ENCODE data around the gene PPP1R37.

DNA sequence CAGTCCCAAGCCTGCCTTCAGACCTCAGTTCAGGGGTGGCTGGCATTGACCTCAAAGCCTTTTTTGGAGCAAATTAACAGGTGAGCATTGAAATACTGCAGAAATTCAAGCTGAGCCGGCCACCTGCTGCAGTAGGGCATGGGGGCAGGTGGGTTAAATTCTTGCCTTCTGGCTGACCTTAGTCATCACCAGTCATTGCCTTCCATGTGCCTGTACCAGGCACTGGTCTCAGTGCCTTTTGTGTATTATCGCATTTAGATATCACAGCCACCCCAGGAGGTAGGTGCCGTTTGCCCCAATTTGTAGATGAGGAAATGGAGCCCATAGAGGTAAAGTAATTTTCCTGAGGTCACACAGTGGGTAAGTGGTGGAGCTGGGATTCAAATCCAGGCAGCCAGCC lies 7.2 kb downstream of the PPP1R37 start:
- TF ChIP-seq, protein P1, sequence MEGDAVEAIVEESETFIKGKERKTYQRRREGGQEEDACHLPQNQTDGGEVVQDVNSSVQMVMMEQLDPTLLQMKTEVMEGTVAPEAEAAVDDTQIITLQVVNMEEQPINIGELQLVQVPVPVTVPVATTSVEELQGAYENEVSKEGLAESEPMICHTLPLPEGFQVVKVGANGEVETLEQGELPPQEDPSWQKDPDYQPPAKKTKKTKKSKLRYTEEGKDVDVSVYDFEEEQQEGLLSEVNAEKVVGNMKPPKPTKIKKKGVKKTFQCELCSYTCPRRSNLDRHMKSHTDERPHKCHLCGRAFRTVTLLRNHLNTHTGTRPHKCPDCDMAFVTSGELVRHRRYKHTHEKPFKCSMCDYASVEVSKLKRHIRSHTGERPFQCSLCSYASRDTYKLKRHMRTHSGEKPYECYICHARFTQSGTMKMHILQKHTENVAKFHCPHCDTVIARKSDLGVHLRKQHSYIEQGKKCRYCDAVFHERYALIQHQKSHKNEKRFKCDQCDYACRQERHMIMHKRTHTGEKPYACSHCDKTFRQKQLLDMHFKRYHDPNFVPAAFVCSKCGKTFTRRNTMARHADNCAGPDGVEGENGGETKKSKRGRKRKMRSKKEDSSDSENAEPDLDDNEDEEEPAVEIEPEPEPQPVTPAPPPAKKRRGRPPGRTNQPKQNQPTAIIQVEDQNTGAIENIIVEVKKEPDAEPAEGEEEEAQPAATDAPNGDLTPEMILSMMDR (IDR thresholded peaks at IDR 0.05; ENCODE audit: low read length): no peak
- no peak for TF ChIP-seq EZH2 (IDR thresholded peaks at IDR 0.05; ENCODE audit: borderline replicate concordance, low read length)

All from OCI-LY1 (cell line).